SK-N-SH (cell line): Measurements from ENCODE around the gene C1orf141. TPM values are rescaled to one million over a fixed set of nuclear protein-coding genes. Genes with fewer than 3 reads are reported as not detected.

ENCODE experiments used
- CTCF ChIA-PET: fragments of 300-600, 350-600 bp; formaldehyde crosslinking; extraction: SDS; loops from one replicate; lab custom pipeline; 2021; lab: Yijun Ruan, JAX
- POLR2A ChIA-PET: fragments of 350-600 bp; sonication (Branson Sonifier 250); formaldehyde crosslinking; extraction: SDS; loops from one replicate; lab custom pipeline; 2020; ENCODE audit warnings: antibody characterized with exemption, inconsistent platforms; lab: Yijun Ruan, JAX
- DNase-seq: peaks from one replicate; pipeline ENCODE4 v3.0.0; 2012
- H2AFZ ChIP-seq: fragments of 200-600 bp; sonication (generic); 2 replicates; pipeline ENCODE4 v1.8.1; 2016; ENCODE audit warnings: antibody characterized with exemption, mild to moderate bottlenecking, low read depth
- H3F3A ChIP-seq: fragments of 200-600 bp; sonication (generic); replicated peaks from 2 replicates; pipeline ENCODE3; 2016; ENCODE audit warnings: antibody characterized with exemption, mild to moderate bottlenecking; ENCODE audit not compliant: insufficient read depth
- H3K27ac ChIP-seq, 2 experiments: fragments of 200-500 bp in 1 of 2; fragments of 200-600 bp in 1 of 2; sonication (Bioruptor generic) in 1 of 2; sonication (generic), shearing (Covaris generic) in 1 of 2; 2 replicates each; pipeline versions ENCODE4 v1.5.1 to v1.6.1; 2014 to 2016; ENCODE audit warnings: low read depth in 2 of 2, inconsistent platforms in 1 of 2, low read length in 1 of 2, mild to moderate bottlenecking in 1 of 2, mixed read lengths in 1 of 2
- H3K27me3 ChIP-seq: fragments of 200-600 bp; sonication (generic), shearing (Covaris generic); 2 replicates; pipeline ENCODE4 v1.6.1; 2016; ENCODE audit warnings: mixed run types; ENCODE audit not compliant: insufficient read depth
- H3K36me3 ChIP-seq, 2 experiments: fragments of 200-500 bp in 1 of 2; fragments of 200-600 bp in 1 of 2; sonication (Bioruptor generic) in 1 of 2; sonication (generic) in 1 of 2; replicated peaks in 1 of 2; 2 replicates each; pipeline versions ENCODE3 to v1.5.1; 2014 to 2016; ENCODE audit warnings: low read length in 1 of 2, mild to moderate bottlenecking in 1 of 2; ENCODE audit not compliant: insufficient read depth in 2 of 2, control insufficient read depth in 1 of 2
- H3K4me1 ChIP-seq, 2 experiments: fragments of 200-500 bp in 1 of 2; fragments of 200-600 bp in 1 of 2; sonication (Bioruptor generic) in 1 of 2; sonication (generic), shearing (Covaris generic) in 1 of 2; 2 replicates each; pipeline versions ENCODE4 v1.5.1 to v1.6.1; 2014 to 2016; ENCODE audit warnings: low read depth in 1 of 2, low read length in 1 of 2, mixed run types in 1 of 2; ENCODE audit not compliant: insufficient read depth in 2 of 2, control insufficient read depth in 1 of 2
- H3K4me2 ChIP-seq: fragments of 200-600 bp; sonication (generic), shearing (Covaris generic); 2 replicates; pipeline ENCODE4 v1.6.1; 2017; ENCODE audit warnings: mixed run types
- H3K4me3 ChIP-seq, 2 experiments: fragments of 200-500 bp in 1 of 2; fragments of 200-600 bp in 1 of 2; sonication (Bioruptor generic) in 1 of 2; sonication (generic), shearing (Covaris generic) in 1 of 2; 2 replicates each; pipeline versions ENCODE4 v1.5.1 to v1.8.1; 2014 to 2016; ENCODE audit warnings: low read depth in 2 of 2, inconsistent platforms in 1 of 2, low read length in 1 of 2, mild to moderate bottlenecking in 1 of 2, mixed read lengths in 1 of 2, moderate library complexity in 1 of 2
- H3K79me2 ChIP-seq: fragments of 200-600 bp; sonication (generic); 2 replicates; pipeline ENCODE4 v1.8.1; 2017; ENCODE audit warnings: mild to moderate bottlenecking; ENCODE audit not compliant: insufficient read depth
- H3K9ac ChIP-seq: fragments of 200-600 bp; sonication (generic); 2 replicates; pipeline ENCODE4 v1.6.1; 2017; ENCODE audit warnings: mixed run types
- H3K9me2 ChIP-seq: fragments of 200-600 bp; sonication (generic); 2 replicates; pipeline ENCODE4 v1.6.1; 2017; ENCODE audit warnings: mixed run types
- H3K9me3 ChIP-seq: fragments of 200-600 bp; sonication (generic); 2 replicates; pipeline ENCODE4 v1.6.1; 2017; ENCODE audit warnings: mixed run types, mild to moderate bottlenecking, moderate library complexity
- H4K20me1 ChIP-seq: fragments of 200-600 bp; sonication (generic); 2 replicates; pipeline ENCODE4 v1.6.1; 2017; ENCODE audit warnings: mild to moderate bottlenecking, mixed run types; ENCODE audit not compliant: insufficient read depth
- CTCF ChIP-seq: fragments of 200-600 bp; sonication (generic); IDR thresholded peaks from 2 replicates; pipeline ENCODE4 v1.6.1; 2017; ENCODE audit warnings: antibody characterized with exemption, mild to moderate bottlenecking, moderate library complexity
- EP300 ChIP-seq, 2 experiments: IDR thresholded peaks; 2 replicates each; pipeline versions ENCODE4 v1.4.0 to v1.6.1; 2012; ENCODE audit warnings: borderline replicate concordance in 1 of 2, low read depth in 1 of 2, low read length in 1 of 2
- EZH2phosphoT487 ChIP-seq: fragments of 200-600 bp; sonication (generic); IDR thresholded peaks from 2 replicates; pipeline ENCODE4 v1.6.1; 2017; ENCODE audit warnings: low read depth, mixed run types, mild to moderate bottlenecking, antibody characterized with exemption, moderate library complexity, borderline replicate concordance
- FOXM1 ChIP-seq: IDR thresholded peaks from 2 replicates; pipeline ENCODE4 v1.4.0; 2012; ENCODE audit warnings: low read depth, mild to moderate bottlenecking
- GABPA ChIP-seq: IDR thresholded peaks from 2 replicates; pipeline ENCODE4 v1.4.0; 2012; ENCODE audit warnings: low read depth, mild to moderate bottlenecking
- MAX ChIP-seq: IDR thresholded peaks from 2 replicates; pipeline ENCODE4 v1.4.0; 2012; ENCODE audit warnings: low read depth
- MEF2A ChIP-seq: IDR thresholded peaks from 2 replicates; pipeline ENCODE4 v1.4.0; 2012; ENCODE audit warnings: low read depth, borderline replicate concordance
- MXI1 ChIP-seq: IDR thresholded peaks from 2 replicates; pipeline ENCODE4 v1.6.1; 2012; ENCODE audit warnings: mild to moderate bottlenecking, low read depth, low read length, improper control_type of control experiment
- NRF1 ChIP-seq: IDR thresholded peaks from 2 replicates; pipeline ENCODE4 v1.6.1; 2012; ENCODE audit warnings: low read depth, mild to moderate bottlenecking, low read length
- PBX3 ChIP-seq: IDR thresholded peaks from 2 replicates; pipeline ENCODE4; 2012
- POLR2AphosphoS5 ChIP-seq: IDR thresholded peaks from 2 replicates; pipeline ENCODE4 v1.6.1; 2012; ENCODE audit warnings: low read depth, low read length
- RAD21 ChIP-seq: IDR thresholded peaks from 2 replicates; pipeline ENCODE4 v1.6.1; 2012; ENCODE audit warnings: mild to moderate bottlenecking, low read length
- RXRA ChIP-seq: IDR thresholded peaks from 2 replicates; pipeline ENCODE4 v1.4.0; 2012; ENCODE audit warnings: low read depth, mild to moderate bottlenecking, borderline replicate concordance
- TCF12 ChIP-seq: IDR thresholded peaks from 2 replicates; pipeline ENCODE4 v1.4.0; 2012
- USF1 ChIP-seq: IDR thresholded peaks from 2 replicates; pipeline ENCODE4 v1.4.0; 2012; ENCODE audit warnings: low read depth, borderline replicate concordance
- YY1 ChIP-seq: IDR thresholded peaks from 2 replicates; pipeline ENCODE4 v1.4.0; 2012; ENCODE audit warnings: low read depth, mild to moderate bottlenecking
- ZBTB33 ChIP-seq: IDR thresholded peaks from 2 replicates; pipeline ENCODE4 v1.4.0; 2012; ENCODE audit warnings: low read depth, borderline replicate concordance
- WGBS: methylation state at CpG from one replicate; pipeline ENCODE4 v1.1.6; 2017; ENCODE audit warnings: low lambda C conversion rate; 5-methylcytosine and 5-hydroxymethylcytosine counted together
- polyA plus RNA-seq, 3 experiments: library from polyadenylated mRNA; depleted of rRNA; stranded (reverse); fragments of >200 nt; gene quantifications; 2 replicates each; pipeline ENCODE4 v1.2.3, GENCODE V29; 2012

C1orf141 gene
- polyA plus RNA-seq, 1 of the 3 experiments (the other 2 are of a cell fraction) = not detected

GRCh38 chr1:67146101-67146500 lies 11.3 kb upstream of the C1orf141 start:
- Histone ChIP-seq H3F3A (no peaks in the 10 kb centered on the region), H3K27me3 (no peaks in the 10 kb centered on the region), H4K20me1 (no peaks in the 10 kb centered on the region), H3K9me2 (no peaks in the 10 kb centered on the region), H3K9me3 (no peaks in the 10 kb centered on the region), H2AFZ (no peak overlapping the region), H3K4me2 (no peak overlapping the region), H3K4me3 (no peak overlapping the region), H3K79me2 (no peaks in the 10 kb centered on the region), H3K36me3 (no peaks in the 10 kb centered on the region), H3K9ac (no peak overlapping the region), H3K4me1 (no peaks in the 10 kb centered on the region), H3K27ac (no peak overlapping the region)
- 84% methylated on average over 3 of the region's 3 CpGs for WGBS
- TF ChIP-seq PBX3 (no peak), EZH2phosphoT487 (no peak), MXI1 (no peak), EP300 (IDR thresholded peaks at IDR 0.05; ENCODE audit: borderline replicate concordance in 1 of 2, low read depth in 1 of 2, low read length in 1 of 2) (no peak), YY1 (no peak), GABPA (no peak), MAX (no peak), NRF1 (no peak), MEF2A (no peak)
- CTCF ChIA-PET = interaction anchor here (3.0 to 5.1 kb wide), 2 partner anchors 67 to 150 kb away, joined by 33 to 61 read pairs; no protein-coding TSS in a partner anchor
- no peak for DNase-seq
- POLR2A ChIA-PET = no interaction called here

GRCh38 chr1:67144696-67145095 lies 9.9 kb upstream of the C1orf141 start:
- ChIA-PET CTCF (interaction anchor here (0.7 to 3.0 kb wide), 13 partner anchors 8 to 379 kb away, joined by 3 to 33 read pairs (median 5); partner anchors contain the start of gene C1orf141), POLR2A (no interaction called here)
- no peak for TF ChIP-seq POLR2AphosphoS5
- peak; percentile 57 for TF ChIP-seq RAD21
- TF ChIP-seq FOXM1 = no peak
- TF ChIP-seq USF1 = no peak
- TF ChIP-seq RXRA = no peak
- no peak for TF ChIP-seq MEF2A
- TF ChIP-seq EP300 (IDR thresholded peaks at IDR 0.05; ENCODE audit: borderline replicate concordance in 1 of 2, low read depth in 1 of 2, low read length in 1 of 2) = no peak
- peak; percentile 55 for TF ChIP-seq CTCF
- no peak for TF ChIP-seq ZBTB33
- TF ChIP-seq TCF12 = no peak
- Histone ChIP-seq H3K4me1 (no peaks in the 10 kb centered on the region), H3K9me2 (no peaks in the 10 kb centered on the region), H3K79me2 (no peaks in the 10 kb centered on the region), H2AFZ (no peak overlapping the region), H3K36me3 (no peaks in the 10 kb centered on the region), H4K20me1 (no peaks in the 10 kb centered on the region), H3K4me3 (no peak overlapping the region), H3K9ac (no peak overlapping the region), H3K9me3 (no peaks in the 10 kb centered on the region), H3K27me3 (no peaks in the 10 kb centered on the region), H3K27ac (no peak overlapping the region), H3K4me2 (no peak overlapping the region), H3F3A (no peaks in the 10 kb centered on the region)
- 75% methylated on average over 2 of the region's 2 CpGs for WGBS
- DNase-seq = peak; percentile 28
